CD1c-positive myeloid dendritic cell (primary cell): ENCODE measurements around the gene SOBP.

Source experiments
- DNase-seq: peaks from one replicate; pipeline ENCODE4 v3.0.0-alpha.2; 2016; ENCODE audit errors: extremely low spot score

SOBP gene

GRCh38 chr6:107523054-107523791 lies 33.3 kb downstream of the SOBP start:
- DNase-seq = no peak

- no peak for DNase-seq
These were observed 33.9 kb downstream of the SOBP start for GRCh38 chr6:107523794-107524193.

GRCh38 chr6:107524626-107525025 lies 34.7 kb downstream of the SOBP start:
- DNase-seq = no peak

GRCh38 chr6:107531868-107532267 lies 42.0 kb downstream of the SOBP start:
- DNase-seq = no peak

GRCh38 chr6:107532706-107533105 lies 42.8 kb downstream of the SOBP start:
- DNase-seq = no peak

GRCh38 chr6:107533415-107534059 lies 43.6 kb downstream of the SOBP start:
- no peak for DNase-seq

- DNase-seq = no peak
These were observed 44.7 kb downstream of the SOBP start for GRCh38 chr6:107534571-107535141.

- DNase-seq = no peak
These were observed 45.7 kb downstream of the SOBP start for GRCh38 chr6:107535626-107536025.

GRCh38 chr6:107536180-107536961 lies 46.5 kb downstream of the SOBP start:
- DNase-seq = no peak

- no peak for DNase-seq
These were observed 47.6 kb downstream of the SOBP start for GRCh38 chr6:107537559-107537958.

- no peak for DNase-seq
These were observed 49.0 kb downstream of the SOBP start for GRCh38 chr6:107538856-107539387.

GRCh38 chr6:107539409-107539808 lies 49.5 kb downstream of the SOBP start:
- no peak for DNase-seq

GRCh38 chr6:107539849-107540464 lies 50.0 kb downstream of the SOBP start:
- no peak for DNase-seq

- DNase-seq = no peak
These were observed 50.5 kb downstream of the SOBP start for GRCh38 chr6:107540465-107540857.

GRCh38 chr6:107542192-107542668 lies 52.3 kb downstream of the SOBP start:
- no peak for DNase-seq

GRCh38 chr6:107543088-107543487 lies 53.2 kb downstream of the SOBP start:
- no peak for DNase-seq

GRCh38 chr6:107543567-107543966 lies 53.6 kb downstream of the SOBP start:
- no peak for DNase-seq

- DNase-seq = no peak
These were observed 55.8 kb downstream of the SOBP start for GRCh38 chr6:107545763-107546162.

GRCh38 chr6:107546691-107547450 lies 57.0 kb downstream of the SOBP start:
- no peak for DNase-seq

- no peak for DNase-seq
These were observed 57.5 kb downstream of the SOBP start for GRCh38 chr6:107547451-107547840.
